Measurements from ENCODE around the gene PGAP3. TPM values are rescaled to one million over a fixed set of nuclear protein-coding genes. Genes with fewer than 3 reads are reported as not detected.

Gene PGAP3
- 10 to 100 TPM; 15.2 to 64.0 (median 27.9) TPM for total RNA-seq

- Histone ChIP-seq H3K9me3 (no peaks in the 10 kb centered on the region), H3K27me3 (no peaks in the 10 kb centered on the region), H3K27ac (peak within 1 kb of the TSS; percentile 87 to 95 (median 90)), H3K4me1 (peaks cover 8 to 18% (median 16%) of the 10 kb centered on the region in 4 donors), H3K36me3 (peaks cover 0 to 18% (median 4%) of the 10 kb centered on the region in 4 donors), H3K4me3 (peak within 1 kb of the TSS; percentile 47 to 86 (median 74))
- ATAC-seq (ENCODE audit: low FRiP score in 2 of 2) (peak; percentile 92 to 96), DNase-seq (peak; percentile 89 to 93)
- WGBS, 2 donors = 3 to 4% methylated on average over 33 to 45 of the region's 45 CpGs
- TF ChIP-seq CTCF (IDR thresholded peaks at IDR 0.05) = peak in 1 of 6 experiments; percentile 13
- peak in 3 of 4 donors; percentile 32 to 66 (median 51) for TF ChIP-seq POLR2A (IDR thresholded peaks at IDR 0.05)
- TF ChIP-seq EP300 (IDR thresholded peaks at IDR 0.05) = no peak
- peak; percentile 54 to 64 for TF ChIP-seq POLR2AphosphoS5 (IDR thresholded peaks at IDR 0.05)
Observed at GRCh38 chr17:39687546-39688474, at the start of gene PGAP3. Gene PGAP3, minus strand, starts transcription at chr17:39688057. Its CDS starts 43 bp downstream, at chr17:39688014.

- Histone ChIP-seq H3K27ac (peak overlapping the region; percentile 42 to 82 (median 62)), H3K4me3 (peak overlapping the region in 3 of 4 donors; percentile 47 to 59 (median 50)), H3K36me3 (no peaks in the 10 kb centered on the region), H3K9me3 (no peaks in the 10 kb centered on the region), H3K27me3 (peaks cover 0 to 29% (median 12%) of the 10 kb centered on the region in 4 donors), H3K4me1 (peaks cover 6 to 49% (median 26%) of the 10 kb centered on the region in 4 donors)
- ATAC-seq (ENCODE audit: low FRiP score in 2 of 2) (peak in 1 of 2 donors; percentile 0), DNase-seq (no peak)
- no peak for TF ChIP-seq POLR2A (IDR thresholded peaks at IDR 0.05)
- no peak for TF ChIP-seq EP300 (IDR thresholded peaks at IDR 0.05)
- TF ChIP-seq CTCF (IDR thresholded peaks at IDR 0.05) = no peak
- TF ChIP-seq POLR2AphosphoS5 (IDR thresholded peaks at IDR 0.05) = no peak
- WGBS, 2 donors = 48 to 59% methylated on average over 9 to 10 of the region's 13 CpGs
Observed at GRCh38 chr17:39737206-39737759, 49.4 kb upstream of the PGAP3 start.

- H3K27ac ChIP-seq = peak overlapping the region in 3 of 4 donors; percentile 49 to 82 (median 76)
- peaks cover 6 to 49% (median 26%) of the 10 kb centered on the region in 4 donors for H3K4me1 ChIP-seq
- H3K4me3 ChIP-seq = peak overlapping the region in 3 of 4 donors; percentile 47 to 59 (median 50)
- no peaks in the 10 kb centered on the region for H3K9me3 ChIP-seq
- no peaks in the 10 kb centered on the region for H3K36me3 ChIP-seq
- H3K27me3 ChIP-seq = peaks cover 0 to 29% (median 12%) of the 10 kb centered on the region in 4 donors
- 51 to 61% methylated on average over 10 of the region's 10 CpGs for WGBS, 2 donors
- TF ChIP-seq CTCF (IDR thresholded peaks at IDR 0.05) (no peak), POLR2AphosphoS5 (IDR thresholded peaks at IDR 0.05) (peak in 1 of 2 donors; percentile 29)
- ATAC-seq (ENCODE audit: low FRiP score in 2 of 2) = peak in 1 of 2 donors; percentile 5
- peak in 1 of 2 donors; percentile 77 for DNase-seq
Observed at GRCh38 chr17:39736319-39737165, 48.7 kb upstream of the PGAP3 start.

GRCh38 chr17:39735882-39736281 lies 48.0 kb upstream of the PGAP3 start:
- TF ChIP-seq POLR2A (IDR thresholded peaks at IDR 0.05) = no peak
- TF ChIP-seq CTCF (IDR thresholded peaks at IDR 0.05) = no peak
- TF ChIP-seq EP300 (IDR thresholded peaks at IDR 0.05) = no peak
- TF ChIP-seq POLR2AphosphoS5 (IDR thresholded peaks at IDR 0.05) = no peak

More at GRCh38 chr17:39735882-39736281, 48.0 kb upstream of the PGAP3 start:
- H3K9me3 ChIP-seq = no peaks in the 10 kb centered on the region
- no peaks in the 10 kb centered on the region for H3K36me3 ChIP-seq
- no peak for DNase-seq
- peaks cover 3 to 47% (median 25%) of the 10 kb centered on the region in 4 donors for H3K4me1 ChIP-seq
- H3K27ac ChIP-seq = no peak overlapping the region
- WGBS, 2 donors = 41 to 51% methylated on average over 2 of the region's 2 CpGs
- H3K4me3 ChIP-seq = no peak overlapping the region
- no peak for ATAC-seq (ENCODE audit: low FRiP score in 2 of 2)
- H3K27me3 ChIP-seq = peaks cover 0 to 29% (median 12%) of the 10 kb centered on the region in 4 donors

All from upper lobe of left lung (tissue), 6 donors.